ENCODE data around the gene SUMF1. TPM values are rescaled to one million over a fixed set of nuclear protein-coding genes. Genes with fewer than 3 reads are reported as not detected.

Gene SUMF1
- total and polyA plus RNA-seq, 2 of the 4 experiments (the other 2 are of a cell fraction): 26.3 to 38.4 TPM

DNA sequence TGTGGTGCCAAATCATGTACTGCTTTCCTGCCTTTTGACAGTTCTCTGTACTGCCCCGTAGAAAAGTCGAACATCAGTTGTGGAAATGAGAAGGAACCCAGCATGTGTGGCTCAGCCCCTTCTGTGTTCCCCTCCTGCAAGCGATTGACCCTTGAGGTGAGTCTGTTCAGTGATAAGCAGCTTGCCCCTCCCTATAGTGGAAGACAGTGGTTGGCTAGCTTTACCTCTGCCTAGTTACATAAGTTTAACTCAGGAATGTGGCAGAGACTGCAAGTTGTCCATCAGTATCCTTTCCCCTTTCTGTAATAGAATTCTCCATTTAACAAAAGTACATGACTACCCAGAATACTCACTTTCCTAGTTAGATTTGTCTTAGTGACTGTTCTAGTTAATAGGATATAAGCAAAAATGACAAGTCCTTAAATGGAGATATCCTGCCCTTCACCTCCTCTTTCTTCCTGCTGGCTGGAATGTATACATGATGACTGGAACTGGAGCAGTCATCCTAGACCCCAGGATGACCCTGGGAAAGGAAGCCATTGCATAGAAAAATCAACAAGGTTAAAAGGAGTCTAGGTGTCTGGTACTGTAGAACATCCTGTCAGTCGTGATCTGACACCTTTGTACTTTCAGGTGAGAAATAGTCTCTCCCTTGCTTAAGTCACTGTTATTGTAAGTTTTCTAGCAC is 153.3 kb downstream of the SUMF1 start:
- H2BK5ac ChIP-seq (ENCODE audit: low read depth, low read length, poor library complexity, severe bottlenecking): peak overlapping the region; percentile 60
- DNase-seq: peak; percentile 54
- H3K4ac ChIP-seq (ENCODE audit: low read depth, low read length): no peak overlapping the region
- WGBS, 2 experiments (ENCODE audit: extremely low coverage in 2 of 2, insufficient read length in 1 of 2): no CpG with 5 or more reads among the region's 4 CpGs
- ChIA-PET CTCF (no interaction called here), POLR2A (ENCODE audit: unreplicated experiment) (no interaction called here)
- no peaks in the 10 kb centered on the region; the same call in 1 of the 2 replicates for H3K9me1 ChIP-seq (ENCODE audit: insufficient read depth, low read length)
- no peak overlapping the region for H3K4me3 ChIP-seq (ENCODE audit: insufficient read depth, low read depth, low read length)
- TF ChIP-seq, protein P1, sequence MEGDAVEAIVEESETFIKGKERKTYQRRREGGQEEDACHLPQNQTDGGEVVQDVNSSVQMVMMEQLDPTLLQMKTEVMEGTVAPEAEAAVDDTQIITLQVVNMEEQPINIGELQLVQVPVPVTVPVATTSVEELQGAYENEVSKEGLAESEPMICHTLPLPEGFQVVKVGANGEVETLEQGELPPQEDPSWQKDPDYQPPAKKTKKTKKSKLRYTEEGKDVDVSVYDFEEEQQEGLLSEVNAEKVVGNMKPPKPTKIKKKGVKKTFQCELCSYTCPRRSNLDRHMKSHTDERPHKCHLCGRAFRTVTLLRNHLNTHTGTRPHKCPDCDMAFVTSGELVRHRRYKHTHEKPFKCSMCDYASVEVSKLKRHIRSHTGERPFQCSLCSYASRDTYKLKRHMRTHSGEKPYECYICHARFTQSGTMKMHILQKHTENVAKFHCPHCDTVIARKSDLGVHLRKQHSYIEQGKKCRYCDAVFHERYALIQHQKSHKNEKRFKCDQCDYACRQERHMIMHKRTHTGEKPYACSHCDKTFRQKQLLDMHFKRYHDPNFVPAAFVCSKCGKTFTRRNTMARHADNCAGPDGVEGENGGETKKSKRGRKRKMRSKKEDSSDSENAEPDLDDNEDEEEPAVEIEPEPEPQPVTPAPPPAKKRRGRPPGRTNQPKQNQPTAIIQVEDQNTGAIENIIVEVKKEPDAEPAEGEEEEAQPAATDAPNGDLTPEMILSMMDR (conservative IDR thresholded peaks at IDR 0.05; ENCODE audit: low read depth, low read length): 0 out of 2 replicates have a peak, but pooled peaks have one; percentile 9
- TF ChIP-seq NFE2L2 (IDR thresholded peaks at IDR 0.05; ENCODE audit: low read depth, low read length): no peak
- H3K36me3 ChIP-seq (ENCODE audit: control insufficient read depth, insufficient read depth, low read length): peaks cover 9% of the 10 kb centered on the region
- no peak overlapping the region for H2BK20ac ChIP-seq (ENCODE audit: low read depth, low read length)
- peak overlapping the region; percentile 46; the same call in 1 of the 2 replicates for H4K91ac ChIP-seq (ENCODE audit: insufficient read depth, low read depth, low read length)
- peak overlapping the region; percentile 17 for H3K14ac ChIP-seq (replicated peaks; ENCODE audit: low read depth, low read length)
- no peak overlapping the region for H2AFZ ChIP-seq (replicated peaks; ENCODE audit: low read length, poor library complexity)
- in situ Hi-C loops (cut with MboI; ENCODE audit: low sequenced_read_pairs) (loop anchor here (25.0 kb wide), 1 partner anchor 749 kb away; no protein-coding TSS in a partner anchor), intact Hi-C loops (cut with micrococcal nuclease) (no loop called here), dilution Hi-C loops (cut with HindIII; ENCODE audit: low sequenced_read_pairs, unreplicated experiment) (no loop called here)
- peak overlapping the region; percentile 5; the same call in 1 of the 2 replicates for H3K4me2 ChIP-seq (ENCODE audit: low read depth, low read length)
- peak overlapping the region; percentile 29; the same call in 1 of the 2 replicates for H3K18ac ChIP-seq (ENCODE audit: low read depth, low read length)
- ATAC-seq (ENCODE audit: low read depth): peak; percentile 77
- peaks cover 7% of the 10 kb centered on the region for H3K4me1 ChIP-seq (ENCODE audit: control insufficient read depth, insufficient read depth, low read length)
- H3K79me1 ChIP-seq (ENCODE audit: low read depth in 1 of 2, low read length in 2 of 2): 0 out of 4 replicates have a peak, but pooled peaks cover 3 to 9% of the 10 kb centered on the region in 2 experiments
- no peaks in the 10 kb centered on the region for H3K27me3 ChIP-seq (ENCODE audit: control insufficient read depth, insufficient read depth, low read length)
- H4K20me1 ChIP-seq (ENCODE audit: insufficient read depth, low read length): no peaks in the 10 kb centered on the region
- H3K56ac ChIP-seq (ENCODE audit: extremely low read depth, insufficient read depth, low read length): no peak overlapping the region
- peak overlapping the region; percentile 39 to 59; a peak in 3 of 4 replicates for H4K8ac ChIP-seq (ENCODE audit: low read depth in 2 of 2, low read length in 2 of 2)
- peak overlapping the region; percentile 64; the same call in 1 of the 2 replicates for H4K5ac ChIP-seq (ENCODE audit: low read depth, low read length)
- H3K27ac ChIP-seq (ENCODE audit: insufficient read depth, low read length): peak overlapping the region; percentile 10; the same call in 1 of the 2 replicates
- BruUV-seq (replicated peaks): no TSS peak
- no peaks in the 10 kb centered on the region for H3K9me3 ChIP-seq (ENCODE audit: control insufficient read depth, insufficient read depth, low read length)
- H2AK9ac ChIP-seq (replicated peaks; ENCODE audit: low read depth, low read length, poor library complexity): no peak overlapping the region
- H2BK120ac ChIP-seq (ENCODE audit: low read depth, low read length): peak overlapping the region; percentile 10; the same call in 1 of the 2 replicates
- no peak overlapping the region for H3K9ac ChIP-seq (ENCODE audit: low read depth, low read length)
- H2BK15ac ChIP-seq (ENCODE audit: low read depth, low read length): 0 out of 3 replicates have a peak overlapping the region, but pooled peaks have one; percentile 37
- 0 out of 2 replicates have a peak overlapping the region, but pooled peaks have one; percentile 26 for H2AK5ac ChIP-seq (ENCODE audit: low read depth, low read length)
- peak overlapping the region; percentile 60; the same call in 1 of the 2 replicates for H3K23ac ChIP-seq (ENCODE audit: low read depth, low read length)
